ENCODE data around the gene BCL6B.

BCL6B gene

DNA sequence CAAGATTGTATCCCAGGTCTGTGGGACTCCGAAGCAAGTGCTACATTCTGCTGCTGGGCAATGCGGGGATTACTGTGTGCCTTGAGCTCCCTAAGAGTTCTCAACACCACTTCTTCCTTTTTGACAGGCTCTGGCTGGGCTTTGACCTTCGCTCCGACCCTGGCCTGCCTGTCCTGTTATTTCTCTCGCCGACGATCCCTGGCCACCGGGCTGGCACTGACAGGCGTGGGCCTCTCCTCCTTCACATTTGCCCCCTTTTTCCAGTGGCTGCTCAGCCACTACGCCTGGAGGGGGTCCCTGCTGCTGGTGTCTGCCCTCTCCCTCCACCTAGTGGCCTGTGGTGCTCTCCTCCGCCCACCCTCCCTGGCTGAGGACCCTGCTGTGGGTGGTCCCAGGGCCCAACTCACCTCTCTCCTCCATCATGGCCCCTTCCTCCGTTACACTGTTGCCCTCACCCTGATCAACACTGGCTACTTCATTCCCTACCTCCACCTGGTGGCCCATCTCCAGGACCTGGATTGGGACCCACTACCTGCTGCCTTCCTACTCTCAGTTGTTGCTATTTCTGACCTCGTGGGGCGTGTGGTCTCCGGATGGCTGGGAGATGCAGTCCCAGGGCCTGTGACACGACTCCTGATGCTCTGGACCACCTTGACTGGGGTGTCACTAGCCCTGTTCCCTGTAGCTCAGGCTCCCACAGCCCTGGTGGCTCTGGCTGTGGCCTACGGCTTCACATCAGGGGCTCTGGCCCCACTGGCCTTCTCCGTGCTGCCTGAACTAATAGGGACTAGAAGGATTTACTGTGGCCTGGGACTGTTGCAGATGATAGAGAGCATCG lies 15.4 kb downstream of the BCL6B start:
- Histone ChIP-seq H3K27me3 (peaks cover 40% of the 10 kb centered on the region), H3K36me3 (no peaks in the 10 kb centered on the region), H3K9me3 (no peaks in the 10 kb centered on the region), H3K27ac (no peak overlapping the region), H3K4me3 (ENCODE audit: low read depth in 1 of 2, low read length in 1 of 2) (no peak overlapping the region), H3K4me1 (ENCODE audit: control insufficient read depth in 1 of 2, insufficient read depth in 1 of 2, low read depth in 1 of 2, low read length in 1 of 2) (peaks cover 25 to 31% of the 10 kb centered on the region in 2 experiments)
- TF ChIP-seq, protein P1, sequence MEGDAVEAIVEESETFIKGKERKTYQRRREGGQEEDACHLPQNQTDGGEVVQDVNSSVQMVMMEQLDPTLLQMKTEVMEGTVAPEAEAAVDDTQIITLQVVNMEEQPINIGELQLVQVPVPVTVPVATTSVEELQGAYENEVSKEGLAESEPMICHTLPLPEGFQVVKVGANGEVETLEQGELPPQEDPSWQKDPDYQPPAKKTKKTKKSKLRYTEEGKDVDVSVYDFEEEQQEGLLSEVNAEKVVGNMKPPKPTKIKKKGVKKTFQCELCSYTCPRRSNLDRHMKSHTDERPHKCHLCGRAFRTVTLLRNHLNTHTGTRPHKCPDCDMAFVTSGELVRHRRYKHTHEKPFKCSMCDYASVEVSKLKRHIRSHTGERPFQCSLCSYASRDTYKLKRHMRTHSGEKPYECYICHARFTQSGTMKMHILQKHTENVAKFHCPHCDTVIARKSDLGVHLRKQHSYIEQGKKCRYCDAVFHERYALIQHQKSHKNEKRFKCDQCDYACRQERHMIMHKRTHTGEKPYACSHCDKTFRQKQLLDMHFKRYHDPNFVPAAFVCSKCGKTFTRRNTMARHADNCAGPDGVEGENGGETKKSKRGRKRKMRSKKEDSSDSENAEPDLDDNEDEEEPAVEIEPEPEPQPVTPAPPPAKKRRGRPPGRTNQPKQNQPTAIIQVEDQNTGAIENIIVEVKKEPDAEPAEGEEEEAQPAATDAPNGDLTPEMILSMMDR (IDR thresholded peaks at IDR 0.05) = no peak

DNA sequence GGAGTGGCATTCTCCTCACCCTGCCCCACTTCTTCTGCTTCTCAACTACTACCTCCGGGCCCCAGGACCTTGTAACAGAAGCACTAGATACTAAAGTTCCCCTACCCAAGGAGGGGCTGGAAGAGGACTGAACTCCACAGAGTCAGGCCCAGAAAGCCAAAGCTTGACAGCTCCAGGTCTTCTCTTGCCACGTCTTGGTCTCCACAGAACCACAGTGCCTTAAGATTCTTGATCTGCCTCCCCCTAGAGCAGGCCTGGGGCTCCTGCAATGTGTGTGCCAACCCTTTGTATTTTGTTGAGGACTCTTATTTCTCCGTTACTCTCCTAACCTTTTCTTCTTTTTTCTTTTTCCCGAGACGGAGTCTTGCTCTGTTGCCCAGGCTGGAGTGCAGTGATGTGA lies 17.0 kb downstream of the BCL6B start:
- H3K9me3 ChIP-seq = no peaks in the 10 kb centered on the region
- H3K27me3 ChIP-seq = peaks cover 55% of the 10 kb centered on the region
- TF ChIP-seq, protein P1 (IDR thresholded peaks at IDR 0.05) = no peak
- H3K4me3 ChIP-seq (ENCODE audit: low read depth in 1 of 2, low read length in 1 of 2) = no peak overlapping the region
- H3K27ac ChIP-seq = no peak overlapping the region
- peaks cover 32 to 38% of the 10 kb centered on the region in 2 experiments for H3K4me1 ChIP-seq (ENCODE audit: control insufficient read depth in 1 of 2, insufficient read depth in 1 of 2, low read depth in 1 of 2, low read length in 1 of 2)
- H3K36me3 ChIP-seq = no peaks in the 10 kb centered on the region

DNA sequence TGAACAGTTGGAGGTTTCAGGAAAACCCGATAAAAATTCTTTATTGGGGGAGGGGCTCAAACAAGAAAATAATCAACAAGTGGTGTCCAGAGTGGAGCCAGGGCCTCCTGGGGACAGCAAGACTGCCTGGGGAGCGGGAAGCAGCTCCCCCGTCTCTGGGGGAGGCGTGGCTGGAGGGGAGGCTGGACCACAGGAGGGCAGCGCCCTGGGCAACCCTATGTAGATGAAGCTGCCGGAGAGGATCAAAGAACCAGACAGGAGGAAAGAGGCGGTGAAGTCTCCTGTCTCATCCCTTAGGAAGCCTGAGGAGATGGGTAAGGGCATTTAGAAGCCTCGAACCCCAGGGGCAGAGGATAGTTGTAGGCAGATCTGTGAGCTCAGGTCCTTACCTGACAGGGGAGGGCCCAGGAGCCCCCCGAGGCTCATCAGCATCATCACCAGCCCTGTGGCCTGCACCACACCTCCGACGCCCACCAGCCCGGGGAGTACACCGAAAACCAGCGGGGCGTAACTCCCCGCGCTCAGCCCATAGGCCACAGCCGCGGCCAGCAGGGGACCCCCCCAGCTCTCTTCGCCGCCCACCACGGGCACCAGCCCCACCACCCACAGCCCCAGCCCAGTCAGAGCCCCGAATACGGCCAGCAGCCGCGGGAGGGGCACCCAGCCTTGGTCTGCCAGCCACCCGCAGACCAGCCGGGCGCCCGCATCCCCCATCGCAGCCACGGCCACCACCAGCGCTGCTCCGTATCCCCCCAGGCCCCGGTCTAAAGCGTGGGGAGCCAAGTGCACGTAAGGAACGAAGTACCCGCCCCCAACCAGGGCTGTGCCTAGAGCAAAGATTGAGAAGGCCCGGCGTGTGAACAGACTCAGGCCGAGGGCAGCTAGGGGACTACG lies 19.0 kb downstream of the BCL6B start:
- Histone ChIP-seq H3K9me3 (no peaks in the 10 kb centered on the region), H3K27ac (no peak overlapping the region), H3K4me1 (ENCODE audit: control insufficient read depth in 1 of 2, insufficient read depth in 1 of 2, low read depth in 1 of 2, low read length in 1 of 2) (peaks cover 29 to 37% of the 10 kb centered on the region in 2 experiments), H3K27me3 (peaks cover 70% of the 10 kb centered on the region), H3K4me3 (ENCODE audit: low read depth in 1 of 2, low read length in 1 of 2) (no peak overlapping the region), H3K36me3 (no peaks in the 10 kb centered on the region)
- TF ChIP-seq, protein P1 (IDR thresholded peaks at IDR 0.05) = no peak

DNA sequence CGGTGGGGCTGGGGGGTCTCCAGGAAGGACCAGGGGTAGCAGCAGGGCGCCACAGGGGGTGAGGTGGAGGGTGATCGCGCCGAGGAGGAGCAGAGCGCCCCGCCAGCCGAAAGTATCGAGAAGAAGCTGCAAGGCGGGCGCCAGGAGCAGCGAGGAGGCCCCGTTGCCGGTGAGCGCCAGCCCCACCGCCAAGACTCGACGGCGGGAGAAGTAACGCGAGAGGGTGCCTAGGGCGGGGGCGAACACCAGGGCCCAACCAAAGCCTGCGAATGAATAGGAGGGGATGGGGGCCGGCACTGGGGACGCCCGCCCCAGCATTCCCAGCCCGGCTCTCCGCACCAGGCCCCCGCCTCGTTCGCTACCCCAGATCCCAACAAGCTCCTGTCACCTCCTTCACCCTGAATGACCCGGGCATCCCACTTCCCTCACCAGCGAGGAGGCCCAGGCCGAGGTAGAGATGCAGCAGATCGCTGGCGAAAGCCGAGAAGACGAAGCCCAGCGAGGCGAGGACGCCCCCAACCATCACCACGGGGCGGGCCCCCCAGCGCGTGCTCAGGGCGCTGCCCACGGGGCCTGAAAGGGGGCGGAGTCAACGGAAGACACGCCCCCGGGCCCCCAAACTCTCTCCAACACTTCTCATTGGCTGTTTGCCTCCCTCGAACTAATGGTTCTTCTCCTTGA lies 19.8 kb downstream of the BCL6B start:
- Histone ChIP-seq H3K9me3 (no peaks in the 10 kb centered on the region), H3K27me3 (peaks cover 78% of the 10 kb centered on the region), H3K4me1 (ENCODE audit: control insufficient read depth in 1 of 2, insufficient read depth in 1 of 2, low read depth in 1 of 2, low read length in 1 of 2) (peaks cover 31 to 41% of the 10 kb centered on the region in 2 experiments), H3K36me3 (no peaks in the 10 kb centered on the region), H3K4me3 (ENCODE audit: low read depth in 1 of 2, low read length in 1 of 2) (peak overlapping the region; percentile 1 to 39), H3K27ac (no peak overlapping the region)
- TF ChIP-seq, protein P1 (IDR thresholded peaks at IDR 0.05) = no peak

DNA sequence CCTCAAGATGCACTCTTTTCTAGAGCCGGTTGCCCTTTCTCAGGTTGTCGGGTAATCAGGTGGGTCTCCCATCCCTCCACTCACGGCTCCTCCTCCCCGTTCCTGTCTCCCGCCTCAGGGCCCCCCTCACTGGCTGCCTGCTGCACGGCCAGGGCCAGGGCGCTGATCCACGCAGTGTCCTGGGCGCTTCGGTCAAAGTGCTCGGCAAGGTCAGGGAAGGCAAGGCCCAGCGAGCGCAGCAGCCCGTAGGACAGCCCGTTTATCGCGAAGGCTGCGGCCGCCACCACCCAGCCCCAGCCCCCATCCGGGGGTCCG lies 20.3 kb downstream of the BCL6B start:
- H3K4me3 ChIP-seq (ENCODE audit: low read depth in 1 of 2, low read length in 1 of 2) = peak overlapping the region; percentile 1 to 39
- H3K9me3 ChIP-seq = no peaks in the 10 kb centered on the region
- H3K4me1 ChIP-seq (ENCODE audit: control insufficient read depth in 1 of 2, insufficient read depth in 1 of 2, low read depth in 1 of 2, low read length in 1 of 2) = peaks cover 31 to 41% of the 10 kb centered on the region in 2 experiments
- no peak overlapping the region for H3K27ac ChIP-seq
- H3K36me3 ChIP-seq = no peaks in the 10 kb centered on the region
- peaks cover 83% of the 10 kb centered on the region for H3K27me3 ChIP-seq
- TF ChIP-seq, protein P1 (IDR thresholded peaks at IDR 0.05) = no peak
